GM10248 (cell line): ENCODE results near the gene TEX22.

ENCODE experiments used
- CTCF ChIA-PET: fragments of 300-600 bp; sonication (Branson Sonifier 250); formaldehyde crosslinking; extraction: SDS; loops from one replicate; lab custom pipeline; 2021; ENCODE audit warnings: antibody characterized with exemption; lab: Yijun Ruan, JAX
- POLR2A ChIA-PET: fragments of 350-650 bp; sonication (Branson Sonifier 250); formaldehyde crosslinking; extraction: SDS; loops from one replicate; lab custom pipeline; 2020; ENCODE audit warnings: antibody characterized with exemption; lab: Yijun Ruan, JAX
- DNase-seq: peaks from one replicate; pipeline ENCODE4 v3.0.0; 2012; ENCODE audit errors: extremely low spot score
- CTCF ChIP-seq: IDR thresholded peaks from 2 replicates; pipeline ENCODE4 v1.5.1; 2012; ENCODE audit warnings: mild to moderate bottlenecking, low read depth; ENCODE audit errors: extremely low read depth, missing control alignments, control extremely low read depth

TEX22 gene

GRCh38 chr14:105442125-105442524, 43.8 kb downstream of the TEX22 start:
- ChIA-PET POLR2A (no interaction called here), CTCF (interaction anchor here (1.0 to 1.7 kb wide), 3 partner anchors 39 to 976 kb away, joined by 3 to 4 read pairs (median 4); no protein-coding TSS in a partner anchor)
- DNase-seq = no peak
- no peak for TF ChIP-seq CTCF

GRCh38 chr14:105442834-105443233, 44.5 kb downstream of the TEX22 start:
- no peak for DNase-seq
- CTCF ChIA-PET = interaction anchor here (1.2 to 1.7 kb wide), 2 partner anchors 38 to 975 kb away, joined by 3 to 4 read pairs; no protein-coding TSS in a partner anchor
- POLR2A ChIA-PET = no interaction called here
- no peak for TF ChIP-seq CTCF

GRCh38 chr14:105444859-105445258, 46.5 kb downstream of the TEX22 start:
- DNase-seq = no peak
- TF ChIP-seq CTCF = no peak
- CTCF ChIA-PET = no interaction called here
- POLR2A ChIA-PET = no interaction called here

GRCh38 chr14:105445290-105445689, 47.0 kb downstream of the TEX22 start:
- DNase-seq = no peak
- TF ChIP-seq CTCF = no peak
- POLR2A ChIA-PET = no interaction called here
- CTCF ChIA-PET = no interaction called here

- TF ChIP-seq CTCF = no peak
- DNase-seq = no peak
- POLR2A ChIA-PET = no interaction called here
- CTCF ChIA-PET = interaction anchor here (1.5 to 2.3 kb wide), 3 partner anchors 9 to 356 kb away, joined by 3 to 7 read pairs (median 4); no protein-coding TSS in a partner anchor
Observed at GRCh38 chr14:105445901-105446845, 47.8 kb downstream of the TEX22 start.

- CTCF ChIA-PET = interaction anchor here (1.5 to 2.3 kb wide), 4 partner anchors 9 to 357 kb away, joined by 3 to 9 read pairs (median 6); no protein-coding TSS in a partner anchor
- POLR2A ChIA-PET = no interaction called here
- no peak for TF ChIP-seq CTCF
- DNase-seq = no peak
Observed at GRCh38 chr14:105446971-105447370, 48.6 kb downstream of the TEX22 start.
